Liver (tissue), 9 donors: ENCODE results near the gene AGTRAP. TPM values are rescaled to one million over a fixed set of nuclear protein-coding genes. Genes with fewer than 3 reads are reported as not detected.

Source experiments
- DNase-seq: peaks from one replicate; pipeline ENCODE4 v3.0.0-alpha.2; 2017; ENCODE audit warnings: low spot score
- H3K27ac ChIP-seq, 2 donors: one replicate each; pipeline ENCODE4 v1.7.0; 2013; ENCODE audit warnings: inconsistent platforms in 2 of 2, low read length in 2 of 2, control low read depth in 1 of 2, low read depth in 1 of 2, mild to moderate bottlenecking in 1 of 2
- H3K27me3 ChIP-seq, 4 donors: one replicate each; pipeline versions ENCODE4 v1.6.1 to v1.7.0; 2013; ENCODE audit warnings: low read length in 3 of 4, inconsistent platforms in 1 of 4, mild to moderate bottlenecking in 1 of 4, moderate library complexity in 1 of 4; ENCODE audit not compliant: control insufficient read depth in 4 of 4, insufficient read depth in 4 of 4
- H3K36me3 ChIP-seq, 4 donors: one replicate each; pipeline versions ENCODE4 v1.6.1 to v1.7.0; 2013; ENCODE audit warnings: low read length in 3 of 4, mild to moderate bottlenecking in 3 of 4, low read depth in 1 of 4, moderate library complexity in 1 of 4; ENCODE audit not compliant: control insufficient read depth in 4 of 4, insufficient read depth in 3 of 4
- H3K4me1 ChIP-seq, 4 donors: one replicate each; pipeline versions ENCODE4 v1.6.1 to v1.7.0; 2013; ENCODE audit warnings: low read length in 3 of 4, mild to moderate bottlenecking in 3 of 4, moderate library complexity in 1 of 4; ENCODE audit not compliant: control insufficient read depth in 4 of 4, insufficient read depth in 4 of 4
- H3K4me3 ChIP-seq, 3 donors: one replicate each; pipeline versions ENCODE4 v1.6.1 to v1.7.0; 2013; ENCODE audit warnings: low read length in 3 of 3, control low read depth in 1 of 3, low read depth in 1 of 3, mild to moderate bottlenecking in 1 of 3
- H3K9ac ChIP-seq, 2 donors: one replicate each; pipeline ENCODE4 v1.7.0; 2013; ENCODE audit warnings: low read length in 2 of 2, mild to moderate bottlenecking in 2 of 2, moderate library complexity in 2 of 2, control low read depth in 1 of 2, low read depth in 1 of 2
- H3K9me3 ChIP-seq, 4 donors: one replicate each; pipeline versions ENCODE4 v1.6.1 to v1.7.0; 2013; ENCODE audit warnings: low read length in 3 of 4; ENCODE audit not compliant: control insufficient read depth in 4 of 4
- ATF3 ChIP-seq: IDR thresholded peaks from 2 replicates; pipeline ENCODE4 v1.6.1; 2016; ENCODE audit warnings: antibody characterized with exemption
- CTCF ChIP-seq: fragments of 150-350 bp; IDR thresholded peaks from 2 replicates; pipeline ENCODE4 v1.5.1; 2017; ENCODE audit warnings: improper control_type of control experiment, low read depth, low read length; ENCODE audit not compliant: missing input control
- EGR1 ChIP-seq, 2 donors: IDR thresholded peaks; 2 replicates each; pipeline ENCODE4 v1.6.1; 2016 to 2018; ENCODE audit warnings: antibody characterized with exemption in 2 of 2, low read depth in 2 of 2
- FOXA1 ChIP-seq: IDR thresholded peaks from 2 replicates; pipeline ENCODE4 v1.6.1; 2016; ENCODE audit warnings: antibody characterized with exemption
- FOXA2 ChIP-seq: IDR thresholded peaks from 2 replicates; pipeline ENCODE4 v1.6.1; 2016; ENCODE audit warnings: antibody characterized with exemption
- GABPA ChIP-seq, 2 donors: IDR thresholded peaks in 1 of 2; conservative IDR thresholded peaks in 1 of 2; 2 replicates each; pipeline ENCODE4 v1.6.1; 2016; ENCODE audit warnings: antibody characterized with exemption in 2 of 2, mild to moderate bottlenecking in 1 of 2, moderate library complexity in 1 of 2
- HNF4A ChIP-seq, 2 donors: conservative IDR thresholded peaks; 2 replicates each; pipeline ENCODE4 v1.6.1; 2016; ENCODE audit warnings: antibody characterized with exemption in 2 of 2, mild to moderate bottlenecking in 2 of 2
- HNF4G ChIP-seq: IDR thresholded peaks from 2 replicates; pipeline ENCODE4 v1.6.1; 2016; ENCODE audit warnings: antibody characterized with exemption
- JUND ChIP-seq, 2 donors: IDR thresholded peaks; 2 replicates each; pipeline ENCODE4 v1.6.1; 2016; ENCODE audit warnings: antibody characterized with exemption in 2 of 2
- MAX ChIP-seq: IDR thresholded peaks from 2 replicates; pipeline ENCODE4 v1.6.1; 2016; ENCODE audit warnings: antibody characterized with exemption
- NR2F2 ChIP-seq: IDR thresholded peaks from 2 replicates; pipeline ENCODE4 v1.6.1; 2016; ENCODE audit warnings: antibody characterized with exemption
- RAD21 ChIP-seq, 2 donors: IDR thresholded peaks; 2 replicates each; pipeline ENCODE4 v1.6.1; 2016; ENCODE audit warnings: antibody characterized with exemption in 2 of 2, mild to moderate bottlenecking in 2 of 2
- REST ChIP-seq: IDR thresholded peaks from 2 replicates; pipeline ENCODE4 v1.6.1; 2016; ENCODE audit warnings: antibody characterized with exemption, mild to moderate bottlenecking
- RXRA ChIP-seq, 2 donors: IDR thresholded peaks; 2 replicates each; pipeline ENCODE4 v1.6.1; 2017 to 2018; ENCODE audit warnings: antibody characterized with exemption in 2 of 2, mild to moderate bottlenecking in 1 of 2
- SP1 ChIP-seq: IDR thresholded peaks from 2 replicates; pipeline ENCODE4 v1.6.1; 2018; ENCODE audit warnings: antibody characterized with exemption, mild to moderate bottlenecking
- TAF1 ChIP-seq: conservative IDR thresholded peaks from 2 replicates; pipeline ENCODE4 v1.6.1; 2016; ENCODE audit warnings: antibody characterized with exemption, mild to moderate bottlenecking
- YY1 ChIP-seq: IDR thresholded peaks from 2 replicates; pipeline ENCODE4 v1.6.1; 2016; ENCODE audit warnings: antibody characterized with exemption, mild to moderate bottlenecking
- ZBTB33 ChIP-seq: IDR thresholded peaks from 2 replicates; pipeline ENCODE4 v1.6.1; 2016; ENCODE audit warnings: antibody characterized with exemption
- WGBS: extraction: QIAGEN DNeasy Blood & Tissue Kit; methylation state at CpG from one replicate; pipeline ENCODE4 v1.1.7; 2013; 5-methylcytosine and 5-hydroxymethylcytosine counted together
- polyA plus RNA-seq, 2 donors: library from polyadenylated mRNA; stranded (reverse) in 1 of 2; unstranded in 1 of 2; fragments of 200-250 nt in 1 of 2; fragments of >200 nt in 1 of 2; fragmentation: Nextera tagmentation in 1 of 2; extraction: Ambion mirVana in 1 of 2; gene quantifications; one replicate each; pipeline versions ENCODE4 v1.2.1 to v1.2.3, GENCODE V29; 2013 to 2015
- total RNA-seq, 2 donors: library from RNA; depleted of rRNA; stranded (reverse); fragments of >200 nt; gene quantifications; one replicate each; pipeline ENCODE4 v1.2.3, GENCODE V29; 2014
- donor health status: healthy.
- donor health status: healthy.
- donor health status: healthy.
- donor health status: healthy.
- donor health status: healthy.

AGTRAP gene
- total and polyA plus RNA-seq, 4 donors, result 8.5 to 19.3 (median 17.5) TPM

GRCh38 chr1:11728126-11728806 lies 7.7 kb upstream of the AGTRAP start:
- Histone ChIP-seq H3K27ac (no peak overlapping the region), H3K4me1 (peaks cover 0 to 13% (median 10%) of the 10 kb centered on the region in 4 donors), H3K9me3 (no peaks in the 10 kb centered on the region), H3K36me3 (no peaks in the 10 kb centered on the region), H3K9ac (no peak overlapping the region), H3K4me3 (no peak overlapping the region), H3K27me3 (no peaks in the 10 kb centered on the region)
- 98% methylated on average over 4 of the region's 4 CpGs for WGBS
- no peak for DNase-seq
- no peak for TF ChIP-seq YY1
- no peak for TF ChIP-seq ZBTB33
- no peak for TF ChIP-seq NR2F2
- no peak for TF ChIP-seq ATF3
- no peak for TF ChIP-seq HNF4G
- TF ChIP-seq GABPA (IDR thresholded peaks at IDR 0.05 in 1 of 2, conservative IDR thresholded peaks at IDR 0.05 in 1 of 2), result no peak
- TF ChIP-seq RXRA (IDR thresholded peaks at IDR 0.05), result no peak
- no peak for TF ChIP-seq HNF4A (conservative IDR thresholded peaks at IDR 0.05)
- no peak for TF ChIP-seq RAD21 (IDR thresholded peaks at IDR 0.05)
- TF ChIP-seq FOXA1, result no peak
- TF ChIP-seq CTCF, result no peak

GRCh38 chr1:11729155-11729497 lies 6.8 kb upstream of the AGTRAP start:
- DNase-seq, result no peak
- TF ChIP-seq GABPA (IDR thresholded peaks at IDR 0.05 in 1 of 2, conservative IDR thresholded peaks at IDR 0.05 in 1 of 2) (no peak), ZBTB33 (no peak), HNF4G (no peak), MAX (no peak), SP1 (no peak), FOXA1 (no peak), RAD21 (IDR thresholded peaks at IDR 0.05) (no peak), CTCF (no peak), TAF1 (no peak), RXRA (IDR thresholded peaks at IDR 0.05) (no peak), FOXA2 (no peak), REST (no peak), JUND (IDR thresholded peaks at IDR 0.05) (no peak), EGR1 (IDR thresholded peaks at IDR 0.05; ENCODE audit: low read depth in 2 of 2) (no peak), HNF4A (conservative IDR thresholded peaks at IDR 0.05) (no peak), ATF3 (no peak), YY1 (no peak), NR2F2 (no peak)
- 79% methylated on average over 11 of the region's 11 CpGs for WGBS
- no peaks in the 10 kb centered on the region for H3K9me3 ChIP-seq
- no peaks in the 10 kb centered on the region for H3K27me3 ChIP-seq
- peaks cover 0 to 13% (median 10%) of the 10 kb centered on the region in 4 donors for H3K4me1 ChIP-seq
- peak overlapping the region in 1 of 2 donors; percentile 56 for H3K27ac ChIP-seq
- H3K9ac ChIP-seq, result no peak overlapping the region
- no peaks in the 10 kb centered on the region for H3K36me3 ChIP-seq
- no peak overlapping the region for H3K4me3 ChIP-seq
